NK-92 treated with Interleukin-12 subunit alpha and Interleukin-12 subunit beta, amount 100 ng/mL, for 24 hours (cell line): ENCODE results near the gene JAZF1.
"Not testable (repeated sequence)": the region's sequence is repeated elsewhere in the genome, so short reads cannot be mapped to it uniquely, and the experiment has no call there.

Experiments used
- DNase-seq: peaks from one replicate; lab custom pipeline; 2025; lab: John Stamatoyannopoulos, UW

The JAZF1 gene

DNA sequence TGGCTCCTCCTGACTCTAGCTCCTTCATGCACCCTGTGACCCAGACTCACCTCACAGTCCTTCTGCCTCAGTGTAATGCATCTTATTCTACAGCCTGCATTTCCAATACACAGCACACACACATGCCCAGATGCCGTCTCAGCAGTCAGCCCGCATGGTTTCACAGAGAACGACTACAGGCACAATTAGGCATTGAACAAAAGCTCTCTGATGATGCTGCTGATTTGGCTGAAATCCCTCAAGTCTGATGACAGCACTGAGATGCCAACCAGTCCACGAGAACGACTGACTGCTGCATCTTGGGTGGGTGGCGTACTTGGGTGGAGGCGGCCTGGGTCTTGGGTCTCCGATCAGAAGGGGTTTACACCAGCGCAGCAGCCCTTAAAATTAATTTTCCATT lies 240.3 kb downstream of the JAZF1 start:
- DNase-seq, result no peak

DNA sequence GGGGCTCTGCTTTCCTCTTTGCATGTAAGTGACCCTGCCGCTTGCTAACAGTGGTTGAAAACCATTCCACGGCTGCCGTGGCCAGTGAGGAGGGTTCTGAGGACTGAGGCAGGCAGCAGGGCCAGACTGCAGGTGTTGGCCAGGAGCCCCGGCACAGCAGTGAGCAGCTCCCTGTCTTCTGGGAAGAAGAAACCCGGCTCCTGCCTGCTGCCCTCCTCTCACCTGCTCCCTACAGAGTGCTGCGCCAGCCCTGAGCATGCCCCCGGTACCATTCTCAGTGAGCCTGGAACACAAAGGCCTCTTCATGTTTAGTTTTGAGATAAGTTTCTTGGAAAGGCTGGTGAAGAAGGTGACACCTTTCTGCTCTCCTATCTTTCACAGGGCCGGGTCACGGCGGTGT lies 240.7 kb downstream of the JAZF1 start:
- DNase-seq, result no peak

DNA sequence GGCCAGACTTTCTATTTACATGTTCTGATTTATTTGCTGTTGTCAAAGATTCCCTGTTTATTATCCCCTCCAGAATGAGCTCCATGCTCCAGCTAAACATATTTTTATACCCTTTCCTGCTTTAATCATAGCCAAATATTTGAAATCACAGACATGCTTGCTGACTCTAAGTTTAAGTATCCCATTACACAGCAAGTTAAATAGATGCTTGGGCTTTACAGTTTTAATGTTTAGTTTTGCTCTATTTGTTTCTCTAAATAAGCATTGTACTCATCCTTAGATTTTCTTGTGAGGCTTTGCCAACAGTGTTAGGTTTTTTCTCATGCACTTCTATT lies 243.9 kb downstream of the JAZF1 start:
- no peak for DNase-seq

DNA sequence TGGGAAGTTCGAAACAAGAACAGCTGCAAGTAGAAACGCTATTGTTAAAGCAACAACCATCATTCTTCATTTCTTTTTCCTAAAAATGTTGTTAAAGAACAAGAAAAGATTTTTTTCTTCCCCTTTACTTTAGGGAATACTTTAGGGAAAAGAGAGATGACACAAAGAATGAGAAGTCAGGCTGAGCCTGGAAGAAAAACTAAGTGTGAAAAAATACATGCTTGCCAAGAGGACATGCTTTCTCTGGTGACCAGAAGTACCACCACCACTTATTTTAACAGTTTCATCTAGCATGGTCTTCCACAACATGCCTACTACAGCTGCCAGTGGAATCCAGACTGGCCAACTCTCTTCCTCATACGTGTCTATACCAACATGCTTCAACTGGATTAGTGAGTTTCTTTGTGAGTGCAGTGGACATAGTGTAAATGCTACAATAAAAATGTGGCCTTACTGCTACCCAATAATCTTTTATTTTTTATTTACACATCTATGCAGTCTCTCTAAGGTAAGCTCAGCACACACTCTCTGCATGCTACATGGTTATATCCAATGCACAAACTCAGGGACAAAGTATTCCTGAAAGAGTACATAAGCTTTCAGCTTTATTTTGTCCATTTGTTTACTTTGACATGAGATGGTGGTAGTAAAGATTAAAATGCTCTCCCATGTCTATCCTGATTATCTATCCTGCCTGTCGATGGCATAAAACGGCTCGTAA lies 244.4 kb downstream of the JAZF1 start:
- DNase-seq, result no peak

DNA sequence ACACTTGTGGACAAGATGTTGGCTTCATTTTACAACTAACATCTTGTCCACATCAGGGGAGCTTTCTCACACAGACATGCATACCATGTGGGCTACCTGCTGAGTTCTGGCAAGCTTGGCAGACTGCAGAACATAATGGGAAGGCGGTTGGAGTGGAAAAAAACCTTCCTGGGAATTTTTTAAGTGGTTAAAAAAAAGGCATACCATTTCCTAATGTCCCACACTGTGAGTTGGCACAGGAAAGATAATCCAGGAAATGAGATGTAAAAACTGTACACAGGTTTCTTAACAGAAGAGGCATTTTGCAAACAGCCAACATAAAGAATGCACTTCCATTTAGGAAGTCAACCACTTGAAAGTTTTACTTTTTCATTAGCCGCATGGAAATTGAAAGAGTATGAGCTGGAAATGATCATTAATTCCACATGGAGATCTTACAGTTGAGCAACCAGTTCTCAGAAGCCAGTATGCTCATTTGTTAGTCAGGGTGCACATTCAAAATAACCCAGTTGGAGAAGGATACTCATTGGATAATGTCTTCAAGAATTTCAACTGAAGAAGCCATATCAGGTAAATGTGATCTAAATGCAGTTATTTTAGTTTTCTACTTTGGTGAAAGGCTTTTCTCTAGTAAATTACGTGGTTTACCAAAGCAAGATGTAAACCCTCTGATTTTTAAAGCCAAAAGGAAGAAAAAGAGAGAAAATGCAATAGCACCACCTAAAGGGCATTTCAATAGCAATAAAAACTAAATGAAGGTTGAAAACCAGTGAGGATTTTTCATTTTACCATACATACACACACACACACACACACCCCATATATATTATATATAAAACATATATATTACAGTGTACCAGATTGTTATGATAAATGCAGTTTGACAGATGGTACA lies 246.7 kb downstream of the JAZF1 start:
- DNase-seq, result no peak

DNA sequence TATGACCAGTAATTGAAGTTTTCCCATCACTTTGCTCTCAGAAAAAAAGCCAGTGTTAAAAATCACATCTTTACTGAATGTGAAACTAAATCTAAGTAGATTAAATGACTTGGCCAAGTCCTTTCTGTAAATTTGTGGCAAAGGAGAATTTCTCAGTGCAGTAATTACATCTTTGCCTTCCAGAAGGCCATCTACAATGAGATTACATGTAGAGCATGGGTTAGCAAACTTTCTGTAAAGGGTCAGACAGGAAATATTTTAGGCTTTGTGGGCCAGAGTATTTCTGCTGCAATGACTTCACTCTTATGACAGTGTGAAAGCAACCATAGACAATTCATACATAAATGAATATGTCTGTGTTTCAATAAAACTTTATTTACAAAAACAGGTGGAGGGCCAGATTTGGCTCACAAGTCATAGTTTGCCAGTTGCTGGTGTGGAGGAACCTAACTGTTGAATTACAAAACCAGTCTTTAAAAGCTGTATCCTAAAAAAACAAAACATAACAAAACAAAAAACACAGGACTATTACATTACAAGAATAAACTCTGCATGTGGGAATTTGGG lies 249.6 kb downstream of the JAZF1 start:
- no peak for DNase-seq

DNA sequence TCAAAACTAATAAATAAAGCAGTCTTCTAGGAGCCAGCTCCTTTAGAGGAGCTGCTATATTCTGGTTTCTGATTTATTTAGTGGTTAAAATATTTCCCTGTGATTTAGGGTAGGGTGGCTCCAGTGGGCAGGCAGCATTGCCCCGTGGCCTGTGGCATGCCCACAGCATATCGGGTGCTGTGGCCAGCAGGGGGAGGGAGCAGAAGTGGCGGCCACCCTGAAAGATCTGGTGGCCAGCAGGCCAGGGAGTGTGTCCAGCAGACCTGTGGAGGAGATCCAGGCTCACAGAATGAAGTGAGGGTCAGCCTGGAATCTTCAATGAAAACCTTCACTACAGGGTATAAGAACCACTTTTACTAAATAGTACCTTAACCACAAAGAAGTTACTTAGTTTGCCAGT lies 251.5 kb downstream of the JAZF1 start:
- DNase-seq, result no peak

DNA sequence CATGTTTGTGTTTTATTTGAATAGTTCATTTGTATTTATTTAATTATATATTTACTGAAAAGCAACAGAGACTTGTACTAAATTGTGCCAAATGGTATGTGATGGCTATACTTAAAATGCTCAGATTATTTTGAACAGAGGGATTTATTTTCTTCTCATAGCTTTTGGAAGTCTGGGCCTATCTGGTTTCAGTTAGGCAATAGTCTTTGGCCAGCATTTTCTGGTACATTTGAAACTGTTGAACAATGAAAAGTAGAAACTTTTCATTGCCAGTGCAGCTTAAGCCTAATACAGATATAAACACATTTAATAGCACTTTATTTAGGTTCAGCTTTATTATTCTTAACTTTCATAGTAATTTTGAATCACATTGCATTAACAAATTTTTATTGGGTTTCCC lies 252.6 kb downstream of the JAZF1 start:
- DNase-seq, result no peak

DNA sequence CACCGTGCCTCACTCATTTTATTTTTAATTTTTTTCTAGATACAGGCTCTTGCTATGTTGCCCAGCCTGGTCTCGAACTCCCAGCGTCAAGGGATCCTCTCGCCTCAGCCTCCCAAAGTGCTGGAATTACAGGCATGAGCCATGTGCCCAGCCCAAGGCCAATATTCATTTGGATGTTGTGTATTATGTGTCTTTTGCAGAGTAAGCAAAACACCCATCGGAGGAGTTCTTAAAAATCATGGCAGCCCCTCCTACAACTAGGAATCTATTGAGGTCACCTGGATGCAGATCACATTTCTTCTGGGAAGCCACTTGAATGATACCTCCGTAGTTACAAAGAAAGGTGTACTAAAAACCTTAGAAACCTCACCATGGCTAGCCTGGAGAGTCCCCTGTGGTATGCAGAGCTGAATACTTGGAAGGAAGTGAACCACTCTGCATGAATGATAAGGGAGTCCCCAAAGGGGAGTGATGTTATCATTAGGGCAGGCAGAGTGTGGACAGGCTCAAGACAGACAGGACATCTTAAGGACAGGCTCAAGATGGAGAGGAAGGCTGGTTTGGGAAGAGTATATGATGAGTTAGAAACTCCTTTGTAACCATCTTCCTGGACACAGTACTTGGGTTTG lies 254.9 kb downstream of the JAZF1 start:
- no peak for DNase-seq

DNA sequence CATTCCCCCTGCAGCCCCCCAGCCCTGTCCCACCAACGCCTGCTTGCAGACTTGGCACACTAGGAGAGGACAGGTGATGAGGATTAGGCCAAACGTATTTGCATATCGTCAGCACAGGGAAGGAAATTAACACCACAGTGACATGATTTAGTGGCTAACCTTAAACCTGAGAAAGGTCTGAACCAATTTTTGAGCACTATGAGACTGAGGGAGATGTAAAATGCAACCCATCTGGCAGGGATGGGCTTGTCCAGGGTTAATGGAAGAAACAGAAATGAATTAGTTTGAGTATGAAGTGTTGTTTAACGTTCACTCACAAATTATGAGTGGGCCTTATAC lies 257.0 kb downstream of the JAZF1 start:
- DNase-seq, result no peak

DNA sequence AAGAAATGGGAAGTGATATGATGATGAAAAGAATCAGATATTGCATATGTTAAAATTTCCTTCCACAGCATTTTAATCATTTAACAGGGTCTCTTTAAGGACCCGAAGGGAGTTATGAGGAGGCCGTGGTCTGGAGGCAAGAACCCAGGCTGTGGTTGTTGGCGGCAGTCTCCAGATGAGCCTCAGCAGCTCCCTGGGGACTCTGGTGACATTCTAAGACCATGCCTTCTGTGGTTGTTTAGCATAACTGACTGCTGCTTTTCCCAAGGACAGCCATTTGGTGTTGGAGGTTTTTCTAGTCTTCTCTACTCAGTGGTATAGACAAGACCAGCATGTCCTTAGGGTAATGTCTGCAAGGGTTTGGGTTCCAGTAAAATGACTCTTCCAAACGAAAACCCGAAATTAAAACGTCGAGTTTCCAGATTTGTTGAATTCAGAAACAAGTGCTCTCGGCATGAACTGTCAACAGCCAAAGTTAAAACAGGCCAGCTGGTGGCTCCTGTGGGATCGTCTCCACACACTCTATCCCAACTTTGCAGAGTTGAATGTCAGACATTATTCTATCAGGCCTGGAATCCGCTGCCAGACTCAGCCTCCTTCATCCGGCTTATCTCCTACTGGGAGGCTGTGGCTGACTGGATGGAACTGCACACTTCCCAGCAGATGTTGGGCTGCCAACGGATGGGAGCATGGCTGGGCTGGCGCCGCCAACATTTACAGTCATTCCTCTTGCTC lies 257.5 kb downstream of the JAZF1 start:
- no peak for DNase-seq

DNA sequence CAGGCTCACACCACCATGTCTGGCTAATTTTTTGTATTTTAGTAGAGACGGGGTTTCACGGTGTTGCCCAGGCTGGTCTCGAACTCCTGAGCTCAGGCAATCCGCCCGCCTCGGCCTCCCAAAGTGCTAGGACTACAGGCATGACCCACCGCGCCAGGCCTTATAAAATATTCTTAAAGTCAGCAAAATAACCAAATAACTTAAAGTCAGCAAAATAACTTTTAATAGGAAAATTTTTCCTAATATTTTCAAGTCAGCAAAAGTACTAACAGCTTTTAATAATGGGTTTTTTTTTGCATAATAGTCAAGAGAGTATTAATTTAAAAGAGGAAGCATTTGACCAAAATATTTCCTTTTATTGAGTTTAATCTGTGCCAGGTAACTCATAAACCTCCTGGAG lies 258.2 kb downstream of the JAZF1 start:
- DNase-seq, result not testable (repeated sequence)

DNA sequence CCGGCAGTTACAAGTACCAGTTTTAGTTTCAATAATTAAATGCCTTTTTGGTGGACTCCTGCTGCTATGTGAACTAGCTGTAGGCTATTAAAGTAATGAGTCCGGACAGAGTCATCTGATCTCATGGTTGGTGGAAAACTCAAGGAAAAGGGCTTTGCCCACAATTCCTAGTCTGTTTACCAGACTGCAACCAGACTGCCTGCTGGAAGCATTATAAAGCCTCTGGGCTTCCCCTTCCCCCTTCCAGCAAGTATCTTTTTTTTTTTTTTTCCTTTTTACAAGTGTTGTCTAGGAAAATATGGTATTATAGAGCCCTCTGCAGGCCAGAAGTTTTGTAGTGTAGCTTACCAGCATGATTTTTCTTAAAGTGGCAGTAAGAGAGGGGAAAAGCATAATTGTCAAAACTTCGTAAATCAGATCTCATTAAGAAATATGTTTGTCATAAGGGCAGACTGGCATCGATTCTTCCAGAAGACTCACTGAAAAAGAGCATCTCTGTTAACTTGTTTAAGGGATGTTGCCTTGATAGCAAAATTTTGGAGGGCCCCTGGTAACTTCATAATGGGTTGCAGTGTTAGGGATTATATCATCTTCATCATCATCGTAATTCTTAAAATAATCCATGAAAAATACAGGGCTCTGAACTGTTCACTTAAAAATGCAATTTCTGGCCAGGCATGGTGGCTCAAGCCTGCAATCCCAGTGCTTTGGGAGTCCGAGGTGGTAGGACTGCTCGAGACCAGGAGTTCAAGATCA lies 259.3 kb downstream of the JAZF1 start:
- DNase-seq, result no peak

DNA sequence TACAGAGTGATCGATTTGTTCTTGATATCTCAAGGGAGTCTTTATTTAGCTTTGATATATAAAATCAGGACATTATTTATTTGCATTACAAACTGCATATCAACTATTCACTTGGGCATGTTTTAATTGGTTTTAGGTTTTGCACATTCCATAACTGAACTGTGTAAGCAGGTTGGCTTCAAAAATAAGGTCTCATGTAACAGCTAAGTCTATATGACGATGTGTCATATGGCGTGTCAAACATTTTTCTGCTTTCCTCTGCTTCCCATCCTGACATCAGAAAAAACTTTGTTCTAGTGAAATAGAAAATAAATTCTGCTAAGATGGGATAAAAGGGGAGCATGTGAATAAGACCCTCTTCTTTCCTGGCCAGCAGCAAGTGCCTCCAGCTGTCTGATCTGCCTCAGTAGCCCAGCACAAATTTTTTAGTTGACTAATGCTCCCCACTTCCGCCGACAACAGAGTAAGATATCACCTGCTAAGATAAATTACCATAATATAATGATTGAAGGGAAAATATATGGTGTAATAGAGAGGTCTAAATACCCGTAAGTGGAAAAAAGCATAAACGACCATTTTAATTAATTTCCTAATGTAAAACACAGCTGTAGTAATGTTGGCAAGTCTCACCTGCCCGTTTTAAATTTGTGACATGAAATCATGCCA lies 260.2 kb downstream of the JAZF1 start:
- no peak for DNase-seq

DNA sequence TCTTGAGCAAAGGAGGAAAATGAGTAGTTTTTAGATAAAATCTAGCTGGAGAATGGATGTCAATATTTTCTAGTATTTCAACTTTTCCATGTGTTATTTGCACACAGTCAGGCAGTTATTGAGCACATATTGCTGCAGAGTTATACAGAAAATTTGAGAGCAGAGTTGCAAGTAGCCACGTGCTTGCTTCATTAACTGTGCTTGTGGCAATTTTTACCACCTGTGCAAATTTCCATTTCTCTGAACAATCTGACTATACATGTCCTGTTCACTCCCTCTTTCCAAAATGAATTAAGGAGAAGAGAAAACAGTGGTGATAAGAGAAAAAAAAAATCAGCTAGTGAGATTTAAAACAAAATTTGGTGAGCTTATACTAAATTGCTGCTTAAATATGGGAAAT lies 262.1 kb downstream of the JAZF1 start:
- DNase-seq, result no peak

DNA sequence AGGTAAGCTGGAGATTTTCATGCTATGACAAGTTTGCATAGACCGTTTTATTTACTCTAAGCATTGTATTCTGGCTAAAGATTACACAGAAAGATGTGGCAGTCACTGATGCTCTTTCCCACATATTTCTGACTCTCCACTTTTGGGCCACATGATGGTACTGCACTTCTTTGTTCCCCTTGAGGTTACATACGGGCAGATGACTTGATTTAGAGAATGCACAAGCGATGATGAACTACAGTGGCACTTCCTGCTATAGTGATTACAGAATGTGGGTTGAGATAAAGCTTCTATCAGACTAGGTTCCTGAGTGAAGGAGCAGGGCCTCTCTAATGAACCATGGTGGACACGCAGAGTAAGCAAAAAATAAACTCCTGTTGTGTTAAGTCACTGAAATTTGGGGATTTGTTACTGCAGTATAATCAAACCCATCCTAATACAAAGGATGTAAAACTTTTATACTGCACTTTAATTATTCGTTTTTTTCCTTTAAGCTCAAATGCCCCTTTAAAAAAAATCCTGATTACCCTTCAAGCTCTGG lies 262.8 kb downstream of the JAZF1 start:
- no peak for DNase-seq

DNA sequence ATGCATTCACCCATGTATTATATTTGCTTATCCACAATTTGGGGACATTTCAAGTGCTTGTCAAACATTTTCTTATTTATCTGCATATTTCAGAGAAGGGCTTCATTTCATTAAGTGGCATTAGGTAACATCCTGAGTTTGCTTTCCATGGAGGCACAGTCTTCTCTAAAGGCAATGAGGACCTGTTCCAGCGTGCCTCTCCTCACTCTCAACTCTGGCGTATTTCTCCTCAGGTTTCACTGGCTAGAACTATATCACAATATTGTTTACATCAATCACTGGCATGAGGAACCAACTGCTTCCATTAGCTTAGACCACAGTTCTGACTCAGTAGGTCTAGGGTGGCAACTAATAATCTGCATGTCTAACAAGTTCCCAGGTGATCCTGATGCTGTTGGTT lies 263.5 kb downstream of the JAZF1 start:
- no peak for DNase-seq

DNA sequence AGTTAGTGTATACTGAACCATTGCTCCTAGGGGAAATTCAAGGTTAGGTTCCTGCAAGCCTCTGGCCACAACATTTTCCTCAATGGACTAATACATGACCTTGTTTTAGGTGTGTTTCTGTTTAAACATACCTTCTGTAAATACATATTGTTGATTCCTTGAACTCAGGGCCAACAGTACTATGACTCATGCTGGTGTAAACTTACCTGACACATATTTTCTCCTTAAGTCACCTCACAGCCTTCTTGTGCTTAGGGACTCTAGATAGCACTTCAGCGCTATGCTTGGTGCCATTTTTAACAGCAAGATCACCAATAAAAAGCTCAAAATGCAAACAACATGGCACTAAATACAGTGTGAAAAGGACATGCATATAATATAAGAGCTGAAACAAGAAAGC lies 264.2 kb downstream of the JAZF1 start:
- DNase-seq, result no peak

DNA sequence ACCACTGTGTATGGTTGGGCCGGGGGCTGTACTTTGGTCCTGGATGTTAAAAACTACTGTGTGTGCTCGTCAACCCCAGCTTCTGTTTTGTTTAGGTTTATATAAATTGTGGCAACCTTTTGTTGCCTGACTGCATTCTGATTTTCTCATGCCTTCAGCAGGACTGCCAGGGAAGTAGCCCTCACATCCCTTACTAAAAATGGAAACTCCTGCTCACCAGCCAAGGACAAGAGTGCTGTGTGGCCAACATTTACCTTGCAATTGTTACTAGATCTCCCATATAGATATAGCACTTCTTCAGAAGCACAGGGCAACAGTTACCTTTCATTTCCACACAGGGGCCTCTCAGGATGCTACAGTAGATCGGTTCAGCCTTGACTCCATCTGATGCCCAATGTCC lies 266.2 kb downstream of the JAZF1 start:
- DNase-seq, result no peak

DNA sequence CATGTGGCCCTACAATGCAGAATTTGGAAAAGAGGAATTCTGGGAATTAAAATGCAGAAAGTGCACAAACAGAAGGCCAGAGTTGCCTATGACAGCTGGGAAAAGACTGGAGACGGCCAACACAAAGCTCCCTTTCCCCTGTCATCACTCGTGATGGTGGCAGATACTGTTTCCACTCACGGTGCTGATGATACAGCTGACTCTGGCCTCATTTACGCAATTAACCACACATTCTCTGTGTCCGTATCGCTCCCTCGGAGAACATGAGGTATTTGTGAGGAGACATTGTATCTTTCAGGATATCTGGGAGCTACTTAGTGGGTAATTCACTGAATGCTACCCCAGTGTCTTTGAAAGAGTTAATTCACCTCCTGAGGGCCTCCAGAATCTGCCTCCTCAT lies 267.8 kb downstream of the JAZF1 start:
- DNase-seq, result no peak

DNA sequence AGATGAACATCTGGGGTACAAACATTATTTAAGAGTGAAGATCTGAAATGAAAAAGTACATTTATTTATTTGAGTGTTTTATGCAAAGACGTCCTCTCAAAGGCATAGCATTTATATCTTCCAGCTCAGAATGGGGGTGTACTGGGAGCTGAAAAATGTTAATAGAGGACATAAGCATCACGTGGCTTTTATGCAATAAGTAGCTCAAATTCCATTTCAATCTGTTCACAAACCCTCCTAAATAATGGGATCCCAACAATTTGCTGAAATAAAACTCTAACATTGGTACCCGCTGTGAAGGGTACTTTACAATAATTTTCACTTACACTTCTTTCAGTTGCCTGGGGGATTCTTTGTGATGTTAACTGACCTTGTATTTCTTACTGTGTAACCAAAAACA lies 268.7 kb downstream of the JAZF1 start:
- DNase-seq, result no peak
